WTC11 (cell line): Measurements from ENCODE around the gene DHFR. TPM values are rescaled to one million over a fixed set of nuclear protein-coding genes. Genes with fewer than 3 reads are reported as not detected.
"Not testable (repeated sequence)": the region's sequence is repeated elsewhere in the genome, so short reads cannot be mapped to it uniquely, and the experiment has no call there.

Source experiments
- ATAC-seq: fragments of 200-7000 bp; cut with Tn5 transposase; 2 replicates; pipeline ENCODE4 v1.10.0; 2021; ENCODE audit warnings: mild to moderate bottlenecking, moderate library complexity
- CTCF ChIA-PET: fragments of 300-600 bp; sonication (Branson Sonifier 250); formaldehyde crosslinking; loops from one replicate; lab custom pipeline; 2021; ENCODE audit warnings: antibody characterized with exemption; lab: Charles Lee
- POLR2A ChIA-PET: fragments of 350-600 bp; sonication (Branson Sonifier 250); formaldehyde crosslinking; loops from one replicate; lab custom pipeline; 2021; ENCODE audit warnings: antibody characterized with exemption; lab: Charles Lee
- DNase-seq: peaks from one replicate; pipeline ENCODE4 v3.0.0; 2021; ENCODE audit warnings: low spot score
- H3K27ac Mint-ChIP-seq: 2 replicates; pipeline ENCODE4 v1.8.0; 2021; ENCODE audit warnings: mixed read lengths
- H3K27me3 Mint-ChIP-seq: 2 replicates; pipeline ENCODE4 v1.8.0; 2021; ENCODE audit warnings: low read depth, mild to moderate bottlenecking, moderate library complexity, mixed read lengths
- H3K36me3 Mint-ChIP-seq: 2 replicates; pipeline ENCODE4 v1.8.0; 2021; ENCODE audit warnings: mixed read lengths
- H3K4me1 Mint-ChIP-seq: 2 replicates; pipeline ENCODE4 v1.8.0; 2022; ENCODE audit warnings: mixed read lengths
- H3K4me3 Mint-ChIP-seq: 2 replicates; pipeline ENCODE4 v1.8.0; 2021; ENCODE audit warnings: mild to moderate bottlenecking, moderate library complexity, mixed read lengths
- H3K9me3 Mint-ChIP-seq: 2 replicates; pipeline ENCODE4 v1.8.0; 2021; ENCODE audit warnings: mixed read lengths
- ESRRA ChIP-seq: sonication (generic); formaldehyde crosslinking; IDR thresholded peaks from 2 replicates; pipeline ENCODE4 v1.8.1; 2022; ENCODE audit warnings: mild to moderate bottlenecking, missing genetic modification reagents, borderline replicate concordance
- TEAD4 ChIP-seq: sonication (generic); formaldehyde crosslinking; IDR thresholded peaks from 2 replicates; pipeline ENCODE4 v1.8.0; 2022; ENCODE audit warnings: mild to moderate bottlenecking, missing genetic modification reagents
- ZBTB21 ChIP-seq: sonication (generic); formaldehyde crosslinking; IDR thresholded peaks from 2 replicates; pipeline ENCODE4 v1.8.1; 2023; ENCODE audit warnings: mild to moderate bottlenecking, missing genetic modification reagents, borderline replicate concordance
- ZNF121 ChIP-seq: sonication (generic); formaldehyde crosslinking; IDR thresholded peaks from 2 replicates; pipeline ENCODE4 v1.8.0; 2023; ENCODE audit warnings: missing genetic modification reagents
- ZNF416 ChIP-seq: fragments of 250-450 bp; sonication (Bioruptor Pico); IDR thresholded peaks from 2 replicates; pipeline ENCODE4 v1.9.0; 2021; ENCODE audit warnings: mild to moderate bottlenecking, inconsistent platforms
- total RNA-seq: library from RNA; stranded (reverse); gene quantifications from 3 replicates; pipeline ENCODE4 v1.2.3, GENCODE V29; 2021
- TF ChIP-seq, protein P1 (sequence below): sonication (generic); formaldehyde crosslinking; IDR thresholded peaks from 2 replicates; pipeline ENCODE4 v1.8.1; 2023; ENCODE audit warnings: mild to moderate bottlenecking, missing genetic modification reagents, borderline replicate concordance
- TF ChIP-seq, protein P2 (sequence below): sonication (generic); formaldehyde crosslinking; IDR thresholded peaks from 2 replicates; pipeline ENCODE4 v1.8.0; 2022; ENCODE audit warnings: missing genetic modification reagents
- TF ChIP-seq, protein P3 (sequence below): sonication (generic); formaldehyde crosslinking; IDR thresholded peaks from 2 replicates; pipeline ENCODE4 v1.8.1; 2023; ENCODE audit warnings: mild to moderate bottlenecking, missing genetic modification reagents, moderate library complexity
- TF ChIP-seq, protein P4 (sequence below): sonication (generic); formaldehyde crosslinking; IDR thresholded peaks from 2 replicates; pipeline ENCODE4 v1.8.0; 2023; ENCODE audit warnings: mild to moderate bottlenecking, missing genetic modification reagents
- TF ChIP-seq, protein P5 (sequence below): sonication (generic); formaldehyde crosslinking; IDR thresholded peaks from 2 replicates; pipeline ENCODE4 v1.8.1; 2022; ENCODE audit warnings: mild to moderate bottlenecking, missing genetic modification reagents, moderate library complexity, borderline replicate concordance
- TF ChIP-seq, protein P6 (sequence below): fragments of 250-450 bp; sonication (Bioruptor Pico); IDR thresholded peaks from 2 replicates; pipeline ENCODE4 v2.1.2; 2022; ENCODE audit warnings: mild to moderate bottlenecking, moderate library complexity

The DHFR gene
- total RNA-seq, 1 experiment from 2014 or later = 68.0 TPM

DNA sequence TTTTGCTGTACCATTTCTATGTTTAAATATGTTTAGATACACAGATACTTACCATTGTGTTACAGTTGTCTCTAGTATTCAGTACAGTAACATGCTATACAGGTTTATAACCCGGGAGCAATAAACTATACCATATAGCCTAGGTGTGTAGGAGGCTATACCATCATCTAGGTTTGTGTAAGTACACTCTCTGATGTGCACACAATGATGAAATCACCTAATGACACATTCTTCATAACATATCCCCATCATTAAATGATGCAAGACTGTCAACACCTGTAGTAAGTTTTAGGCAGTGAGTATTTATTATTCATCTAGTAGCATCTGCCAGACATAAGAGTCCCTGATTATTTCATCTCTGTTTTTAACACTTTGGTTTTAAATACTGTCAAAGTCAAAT lies 7.3 kb upstream of the DHFR start:
- no peaks in the 10 kb centered on the region for H3K27me3 Mint-ChIP-seq
- peaks cover 74% of the 10 kb centered on the region for H3K36me3 Mint-ChIP-seq
- H3K9me3 Mint-ChIP-seq = peaks cover 9% of the 10 kb centered on the region
- DNase-seq = no peak
- H3K4me1 Mint-ChIP-seq = no peaks in the 10 kb centered on the region
- ATAC-seq = no peak
- H3K4me3 Mint-ChIP-seq = no peak overlapping the region
- ChIA-PET POLR2A (no interaction called here), CTCF (no interaction called here)
- H3K27ac Mint-ChIP-seq = no peak overlapping the region
- TF ChIP-seq, protein P1, sequence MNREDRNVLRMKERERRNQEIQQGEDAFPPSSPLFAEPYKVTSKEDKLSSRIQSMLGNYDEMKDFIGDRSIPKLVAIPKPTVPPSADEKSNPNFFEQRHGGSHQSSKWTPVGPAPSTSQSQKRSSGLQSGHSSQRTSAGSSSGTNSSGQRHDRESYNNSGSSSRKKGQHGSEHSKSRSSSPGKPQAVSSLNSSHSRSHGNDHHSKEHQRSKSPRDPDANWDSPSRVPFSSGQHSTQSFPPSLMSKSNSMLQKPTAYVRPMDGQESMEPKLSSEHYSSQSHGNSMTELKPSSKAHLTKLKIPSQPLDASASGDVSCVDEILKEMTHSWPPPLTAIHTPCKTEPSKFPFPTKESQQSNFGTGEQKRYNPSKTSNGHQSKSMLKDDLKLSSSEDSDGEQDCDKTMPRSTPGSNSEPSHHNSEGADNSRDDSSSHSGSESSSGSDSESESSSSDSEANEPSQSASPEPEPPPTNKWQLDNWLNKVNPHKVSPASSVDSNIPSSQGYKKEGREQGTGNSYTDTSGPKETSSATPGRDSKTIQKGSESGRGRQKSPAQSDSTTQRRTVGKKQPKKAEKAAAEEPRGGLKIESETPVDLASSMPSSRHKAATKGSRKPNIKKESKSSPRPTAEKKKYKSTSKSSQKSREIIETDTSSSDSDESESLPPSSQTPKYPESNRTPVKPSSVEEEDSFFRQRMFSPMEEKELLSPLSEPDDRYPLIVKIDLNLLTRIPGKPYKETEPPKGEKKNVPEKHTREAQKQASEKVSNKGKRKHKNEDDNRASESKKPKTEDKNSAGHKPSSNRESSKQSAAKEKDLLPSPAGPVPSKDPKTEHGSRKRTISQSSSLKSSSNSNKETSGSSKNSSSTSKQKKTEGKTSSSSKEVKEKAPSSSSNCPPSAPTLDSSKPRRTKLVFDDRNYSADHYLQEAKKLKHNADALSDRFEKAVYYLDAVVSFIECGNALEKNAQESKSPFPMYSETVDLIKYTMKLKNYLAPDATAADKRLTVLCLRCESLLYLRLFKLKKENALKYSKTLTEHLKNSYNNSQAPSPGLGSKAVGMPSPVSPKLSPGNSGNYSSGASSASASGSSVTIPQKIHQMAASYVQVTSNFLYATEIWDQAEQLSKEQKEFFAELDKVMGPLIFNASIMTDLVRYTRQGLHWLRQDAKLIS (CRISPR knock-in tag) = no peak
- TF ChIP-seq ZNF121 (CRISPR knock-in tag) (no peak), ESRRA (CRISPR knock-in tag) (no peak), TEAD4 (CRISPR knock-in tag) (no peak), ZBTB21 (CRISPR knock-in tag) (no peak), ZNF416 (CRISPR knock-in tag) (no peak)
- TF ChIP-seq, protein P2, sequence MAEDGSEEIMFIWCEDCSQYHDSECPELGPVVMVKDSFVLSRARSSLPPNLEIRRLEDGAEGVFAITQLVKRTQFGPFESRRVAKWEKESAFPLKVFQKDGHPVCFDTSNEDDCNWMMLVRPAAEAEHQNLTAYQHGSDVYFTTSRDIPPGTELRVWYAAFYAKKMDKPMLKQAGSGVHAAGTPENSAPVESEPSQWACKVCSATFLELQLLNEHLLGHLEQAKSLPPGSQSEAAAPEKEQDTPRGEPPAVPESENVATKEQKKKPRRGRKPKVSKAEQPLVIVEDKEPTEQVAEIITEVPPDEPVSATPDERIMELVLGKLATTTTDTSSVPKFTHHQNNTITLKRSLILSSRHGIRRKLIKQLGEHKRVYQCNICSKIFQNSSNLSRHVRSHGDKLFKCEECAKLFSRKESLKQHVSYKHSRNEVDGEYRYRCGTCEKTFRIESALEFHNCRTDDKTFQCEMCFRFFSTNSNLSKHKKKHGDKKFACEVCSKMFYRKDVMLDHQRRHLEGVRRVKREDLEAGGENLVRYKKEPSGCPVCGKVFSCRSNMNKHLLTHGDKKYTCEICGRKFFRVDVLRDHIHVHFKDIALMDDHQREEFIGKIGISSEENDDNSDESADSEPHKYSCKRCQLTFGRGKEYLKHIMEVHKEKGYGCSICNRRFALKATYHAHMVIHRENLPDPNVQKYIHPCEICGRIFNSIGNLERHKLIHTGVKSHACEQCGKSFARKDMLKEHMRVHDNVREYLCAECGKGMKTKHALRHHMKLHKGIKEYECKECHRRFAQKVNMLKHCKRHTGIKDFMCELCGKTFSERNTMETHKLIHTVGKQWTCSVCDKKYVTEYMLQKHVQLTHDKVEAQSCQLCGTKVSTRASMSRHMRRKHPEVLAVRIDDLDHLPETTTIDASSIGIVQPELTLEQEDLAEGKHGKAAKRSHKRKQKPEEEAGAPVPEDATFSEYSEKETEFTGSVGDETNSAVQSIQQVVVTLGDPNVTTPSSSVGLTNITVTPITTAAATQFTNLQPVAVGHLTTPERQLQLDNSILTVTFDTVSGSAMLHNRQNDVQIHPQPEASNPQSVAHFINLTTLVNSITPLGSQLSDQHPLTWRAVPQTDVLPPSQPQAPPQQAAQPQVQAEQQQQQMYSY (CRISPR knock-in tag) = no peak
- TF ChIP-seq, protein P3, sequence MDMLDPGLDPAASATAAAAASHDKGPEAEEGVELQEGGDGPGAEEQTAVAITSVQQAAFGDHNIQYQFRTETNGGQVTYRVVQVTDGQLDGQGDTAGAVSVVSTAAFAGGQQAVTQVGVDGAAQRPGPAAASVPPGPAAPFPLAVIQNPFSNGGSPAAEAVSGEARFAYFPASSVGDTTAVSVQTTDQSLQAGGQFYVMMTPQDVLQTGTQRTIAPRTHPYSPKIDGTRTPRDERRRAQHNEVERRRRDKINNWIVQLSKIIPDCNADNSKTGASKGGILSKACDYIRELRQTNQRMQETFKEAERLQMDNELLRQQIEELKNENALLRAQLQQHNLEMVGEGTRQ = no peak
- TF ChIP-seq, protein P4, sequence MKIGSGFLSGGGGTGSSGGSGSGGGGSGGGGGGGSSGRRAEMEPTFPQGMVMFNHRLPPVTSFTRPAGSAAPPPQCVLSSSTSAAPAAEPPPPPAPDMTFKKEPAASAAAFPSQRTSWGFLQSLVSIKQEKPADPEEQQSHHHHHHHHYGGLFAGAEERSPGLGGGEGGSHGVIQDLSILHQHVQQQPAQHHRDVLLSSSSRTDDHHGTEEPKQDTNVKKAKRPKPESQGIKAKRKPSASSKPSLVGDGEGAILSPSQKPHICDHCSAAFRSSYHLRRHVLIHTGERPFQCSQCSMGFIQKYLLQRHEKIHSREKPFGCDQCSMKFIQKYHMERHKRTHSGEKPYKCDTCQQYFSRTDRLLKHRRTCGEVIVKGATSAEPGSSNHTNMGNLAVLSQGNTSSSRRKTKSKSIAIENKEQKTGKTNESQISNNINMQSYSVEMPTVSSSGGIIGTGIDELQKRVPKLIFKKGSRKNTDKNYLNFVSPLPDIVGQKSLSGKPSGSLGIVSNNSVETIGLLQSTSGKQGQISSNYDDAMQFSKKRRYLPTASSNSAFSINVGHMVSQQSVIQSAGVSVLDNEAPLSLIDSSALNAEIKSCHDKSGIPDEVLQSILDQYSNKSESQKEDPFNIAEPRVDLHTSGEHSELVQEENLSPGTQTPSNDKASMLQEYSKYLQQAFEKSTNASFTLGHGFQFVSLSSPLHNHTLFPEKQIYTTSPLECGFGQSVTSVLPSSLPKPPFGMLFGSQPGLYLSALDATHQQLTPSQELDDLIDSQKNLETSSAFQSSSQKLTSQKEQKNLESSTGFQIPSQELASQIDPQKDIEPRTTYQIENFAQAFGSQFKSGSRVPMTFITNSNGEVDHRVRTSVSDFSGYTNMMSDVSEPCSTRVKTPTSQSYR (CRISPR knock-in tag) = no peak
- TF ChIP-seq, protein P5, sequence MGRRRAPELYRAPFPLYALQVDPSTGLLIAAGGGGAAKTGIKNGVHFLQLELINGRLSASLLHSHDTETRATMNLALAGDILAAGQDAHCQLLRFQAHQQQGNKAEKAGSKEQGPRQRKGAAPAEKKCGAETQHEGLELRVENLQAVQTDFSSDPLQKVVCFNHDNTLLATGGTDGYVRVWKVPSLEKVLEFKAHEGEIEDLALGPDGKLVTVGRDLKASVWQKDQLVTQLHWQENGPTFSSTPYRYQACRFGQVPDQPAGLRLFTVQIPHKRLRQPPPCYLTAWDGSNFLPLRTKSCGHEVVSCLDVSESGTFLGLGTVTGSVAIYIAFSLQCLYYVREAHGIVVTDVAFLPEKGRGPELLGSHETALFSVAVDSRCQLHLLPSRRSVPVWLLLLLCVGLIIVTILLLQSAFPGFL (CRISPR knock-in tag) = no peak
- TF ChIP-seq, protein P6, sequence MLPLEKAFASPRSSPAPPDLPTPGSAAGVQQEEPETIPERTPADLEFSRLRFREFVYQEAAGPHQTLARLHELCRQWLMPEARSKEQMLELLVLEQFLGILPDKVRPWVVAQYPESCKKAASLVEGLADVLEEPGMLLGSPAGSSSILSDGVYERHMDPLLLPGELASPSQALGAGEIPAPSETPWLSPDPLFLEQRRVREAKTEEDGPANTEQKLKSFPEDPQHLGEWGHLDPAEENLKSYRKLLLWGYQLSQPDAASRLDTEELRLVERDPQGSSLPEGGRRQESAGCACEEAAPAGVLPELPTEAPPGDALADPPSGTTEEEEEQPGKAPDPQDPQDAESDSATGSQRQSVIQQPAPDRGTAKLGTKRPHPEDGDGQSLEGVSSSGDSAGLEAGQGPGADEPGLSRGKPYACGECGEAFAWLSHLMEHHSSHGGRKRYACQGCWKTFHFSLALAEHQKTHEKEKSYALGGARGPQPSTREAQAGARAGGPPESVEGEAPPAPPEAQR (CRISPR knock-in tag) = no peak

DNA sequence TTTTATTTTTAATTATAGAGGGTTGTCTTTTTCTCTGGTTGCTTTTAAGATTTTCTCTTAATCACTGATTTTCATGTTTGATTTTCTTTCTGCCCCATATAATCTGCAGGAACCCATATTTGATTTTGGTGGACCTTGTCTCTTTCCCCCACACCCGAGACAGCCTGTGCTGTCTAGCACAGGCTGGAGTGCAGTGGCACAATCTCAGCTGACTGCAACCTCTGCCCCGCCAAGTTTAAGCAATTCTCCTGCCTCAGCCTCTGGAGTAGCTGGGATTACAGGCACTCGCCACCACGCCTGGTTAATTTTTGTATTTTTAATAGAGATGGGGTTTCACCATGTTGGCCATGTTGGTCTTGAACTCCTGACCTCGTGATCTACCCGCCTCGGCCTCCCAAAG lies 5.9 kb upstream of the DHFR start:
- POLR2A ChIA-PET, H3K27me3 Mint-ChIP-seq, H3K9me3 Mint-ChIP-seq, ATAC-seq, CTCF ChIA-PET, H3K4me3 Mint-ChIP-seq, H3K4me1 Mint-ChIP-seq, DNase-seq, H3K27ac Mint-ChIP-seq: not testable (repeated sequence)
- H3K36me3 Mint-ChIP-seq = peaks cover 68% of the 10 kb centered on the region
